Endothelial cell of umbilical vein (primary cell): ENCODE data around the gene LRRC38.

Experiments used
- EZH2 ChIP-seq: IDR thresholded peaks from 2 replicates; pipeline ENCODE4 v1.6.1; 2012; ENCODE audit warnings: borderline replicate concordance, low read depth, mild to moderate bottlenecking, moderate library complexity, low read length, inconsistent platforms; ENCODE audit not compliant: severe bottlenecking
- FOS ChIP-seq: IDR thresholded peaks from 2 replicates; pipeline ENCODE4 v1.6.1; 2011; ENCODE audit warnings: mild to moderate bottlenecking, low read length, moderate library complexity, borderline replicate concordance; ENCODE audit not compliant: insufficient read depth
- JUN ChIP-seq: IDR thresholded peaks from 2 replicates; pipeline ENCODE4 v1.6.1; 2011; ENCODE audit warnings: borderline replicate concordance, low read depth; ENCODE audit not compliant: insufficient read length, insufficient read depth
- MAX ChIP-seq: IDR thresholded peaks from 2 replicates; pipeline ENCODE4 v1.6.1; 2011; ENCODE audit not compliant: insufficient read depth, insufficient read length
- MYC ChIP-seq: IDR thresholded peaks from one replicate; pipeline ENCODE4 v1.6.1; 2011; ENCODE audit warnings: mild to moderate bottlenecking, low read depth, low read length
- POLR2A ChIP-seq: IDR thresholded peaks from 2 replicates; pipeline ENCODE4 v1.6.1; 2012; ENCODE audit warnings: low read depth, mild to moderate bottlenecking, control low read depth, low read length
- POLR2AphosphoS5 ChIP-seq: IDR thresholded peaks from 2 replicates; pipeline ENCODE4 v1.6.1; 2012; ENCODE audit warnings: low read depth, mild to moderate bottlenecking, control low read depth, low read length, moderate library complexity; ENCODE audit not compliant: insufficient read depth
- TF ChIP-seq, protein P1 (sequence below), 2 donors: IDR thresholded peaks; 1 replicate in 1 of 2; 2 replicates in 1 of 2; pipeline ENCODE4 v1.5.1; 2011; ENCODE audit warnings: low read length in 2 of 2, mild to moderate bottlenecking in 2 of 2, moderate library complexity in 2 of 2, control low read depth in 1 of 2, inconsistent platforms in 1 of 2, low read depth in 1 of 2; ENCODE audit not compliant: insufficient read depth in 1 of 2; ENCODE audit errors: extremely low read depth in 1 of 2

- TF ChIP-seq, protein P1, sequence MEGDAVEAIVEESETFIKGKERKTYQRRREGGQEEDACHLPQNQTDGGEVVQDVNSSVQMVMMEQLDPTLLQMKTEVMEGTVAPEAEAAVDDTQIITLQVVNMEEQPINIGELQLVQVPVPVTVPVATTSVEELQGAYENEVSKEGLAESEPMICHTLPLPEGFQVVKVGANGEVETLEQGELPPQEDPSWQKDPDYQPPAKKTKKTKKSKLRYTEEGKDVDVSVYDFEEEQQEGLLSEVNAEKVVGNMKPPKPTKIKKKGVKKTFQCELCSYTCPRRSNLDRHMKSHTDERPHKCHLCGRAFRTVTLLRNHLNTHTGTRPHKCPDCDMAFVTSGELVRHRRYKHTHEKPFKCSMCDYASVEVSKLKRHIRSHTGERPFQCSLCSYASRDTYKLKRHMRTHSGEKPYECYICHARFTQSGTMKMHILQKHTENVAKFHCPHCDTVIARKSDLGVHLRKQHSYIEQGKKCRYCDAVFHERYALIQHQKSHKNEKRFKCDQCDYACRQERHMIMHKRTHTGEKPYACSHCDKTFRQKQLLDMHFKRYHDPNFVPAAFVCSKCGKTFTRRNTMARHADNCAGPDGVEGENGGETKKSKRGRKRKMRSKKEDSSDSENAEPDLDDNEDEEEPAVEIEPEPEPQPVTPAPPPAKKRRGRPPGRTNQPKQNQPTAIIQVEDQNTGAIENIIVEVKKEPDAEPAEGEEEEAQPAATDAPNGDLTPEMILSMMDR (IDR thresholded peaks at IDR 0.05; ENCODE audit: extremely low read depth in 1 of 2, insufficient read depth in 1 of 2, low read depth in 1 of 2, low read length in 2 of 2) = no peak
- TF ChIP-seq EZH2 = no peak
- TF ChIP-seq JUN = no peak
- TF ChIP-seq POLR2A = no peak
- TF ChIP-seq POLR2AphosphoS5 = no peak
- TF ChIP-seq MAX = no peak
- no peak for TF ChIP-seq FOS
- no peak for TF ChIP-seq MYC
Measured at GRCh38 chr1:13492711-13493110, 21.1 kb downstream of the LRRC38 start.
